Stimulated activated naive CD4-positive, alpha-beta T cell (primary cell): ENCODE results near the gene CNTNAP3B.
"Not testable (repeated sequence)": the region's sequence is repeated elsewhere in the genome, so short reads cannot be mapped to it uniquely, and the experiment has no call there.

Source experiments
- DNase-seq, 6 experiments: peaks; one replicate each; lab custom pipeline; 2025; lab: John Stamatoyannopoulos, UW

The CNTNAP3B gene

DNA sequence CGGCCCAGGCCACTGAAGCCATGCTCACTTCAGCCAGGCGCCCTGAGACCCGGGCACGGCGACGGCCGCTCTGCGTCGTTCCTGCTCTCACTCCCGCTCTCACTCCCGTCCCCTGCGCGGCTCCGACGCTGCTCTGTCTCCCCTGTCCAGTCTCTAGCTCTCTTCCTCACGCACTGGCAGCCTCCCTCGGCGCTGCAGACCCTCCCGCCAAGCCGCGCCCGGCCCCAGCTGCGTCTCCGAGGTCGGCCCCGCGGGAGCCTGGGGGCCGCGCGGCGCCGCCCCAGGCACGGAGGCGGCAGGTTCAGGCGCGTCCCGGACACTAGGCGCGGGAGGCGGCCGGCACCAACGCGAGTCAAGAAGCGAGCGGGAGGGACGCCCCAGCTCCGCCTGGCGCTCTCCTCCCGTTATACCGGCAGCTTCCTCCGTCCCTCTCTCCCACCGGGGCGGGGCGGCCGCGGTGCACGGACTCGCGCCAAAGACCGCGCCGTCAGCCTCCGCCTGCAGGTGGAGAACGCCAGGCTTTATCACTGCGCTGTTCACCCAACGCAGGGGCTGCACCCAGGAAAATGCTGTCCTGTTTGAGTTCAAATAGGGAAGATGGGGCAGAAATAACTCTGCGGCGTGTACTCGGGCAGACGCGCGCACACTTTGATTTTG, at the start of gene CNTNAP3B:
TSS of gene CNTNAP3B (minus strand) at position 354 of the 657 bp plus-strand sequence. CDS start at position 22, 332 bp downstream.
- not testable (repeated sequence) for DNase-seq

DNA sequence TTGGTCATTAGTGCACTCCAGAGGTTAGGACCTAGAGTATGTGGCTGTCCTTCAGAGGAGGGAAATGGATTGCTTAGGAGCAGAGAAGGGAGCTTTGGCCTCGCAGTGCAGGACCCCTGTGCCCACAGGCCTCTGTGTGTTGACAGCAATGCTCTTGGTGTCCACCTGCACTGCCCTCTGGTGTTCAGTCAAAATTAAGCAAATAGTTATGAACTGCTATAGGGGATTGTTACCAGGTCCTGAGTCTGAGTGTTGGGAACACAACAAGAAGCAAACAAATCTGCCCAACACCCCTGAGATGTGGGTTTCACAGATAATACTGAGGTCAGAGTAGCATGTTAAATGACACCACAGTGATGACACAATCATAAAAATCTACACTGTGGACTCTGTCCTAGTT, 31.1 kb upstream of the CNTNAP3B start:
- not testable (repeated sequence) for DNase-seq

DNA sequence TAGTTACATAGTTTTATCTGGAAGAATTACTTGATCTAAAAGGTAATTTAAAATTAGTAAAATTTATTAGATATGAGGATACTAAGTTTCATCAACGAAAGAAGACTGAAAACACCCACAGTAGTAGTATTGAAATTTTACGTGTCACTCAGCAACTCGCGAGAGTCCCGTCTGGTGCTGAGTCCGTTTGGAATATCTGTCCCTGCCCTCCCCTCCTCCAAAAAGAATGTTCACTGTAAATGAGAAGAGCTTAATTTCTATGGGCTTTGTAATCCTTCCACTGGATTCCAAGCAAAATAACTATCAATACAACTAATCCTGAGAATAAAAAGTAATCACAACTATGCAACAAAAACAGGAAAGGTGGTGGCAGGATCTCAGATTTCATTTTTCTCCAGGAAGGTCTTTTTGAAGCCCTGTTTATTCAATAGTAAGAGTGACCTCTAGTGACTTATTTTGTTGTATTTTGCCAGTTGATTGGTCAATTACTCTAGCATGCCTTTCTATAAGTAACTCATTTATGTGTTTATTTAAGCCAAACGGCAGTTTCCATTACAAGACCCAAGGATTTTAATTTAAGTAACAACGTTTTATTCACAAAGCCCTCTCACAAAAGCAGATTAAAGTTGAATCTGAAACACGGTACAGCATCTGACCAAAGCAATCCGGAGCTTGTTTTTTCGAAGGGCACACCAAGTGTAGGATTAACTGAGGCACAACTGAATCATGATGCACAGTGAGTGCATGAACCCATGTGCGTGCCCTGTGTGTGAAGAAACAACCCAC, 2.0 kb downstream of the CNTNAP3B start:
- DNase-seq = not testable (repeated sequence)

DNA sequence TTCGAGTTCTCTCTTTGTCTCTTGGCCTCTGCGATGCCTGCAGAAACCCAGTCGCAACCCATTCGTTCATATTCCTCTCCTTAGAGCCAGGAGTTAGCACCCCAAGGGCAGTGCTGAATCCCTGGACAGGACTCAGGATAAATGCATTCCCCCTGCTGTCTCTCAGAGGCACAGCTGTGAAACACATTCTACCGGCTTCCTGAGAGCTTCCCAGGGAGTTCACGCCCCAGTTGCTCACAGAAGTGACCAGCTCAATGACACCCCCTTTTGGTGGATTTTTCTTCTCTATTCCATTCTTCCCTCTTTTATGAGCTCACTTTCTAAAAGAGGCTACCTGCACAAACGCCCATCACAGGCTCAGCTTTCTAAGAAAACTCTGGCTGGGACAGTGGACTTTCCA, 8.2 kb downstream of the CNTNAP3B start:
- not testable (repeated sequence) for DNase-seq

DNA sequence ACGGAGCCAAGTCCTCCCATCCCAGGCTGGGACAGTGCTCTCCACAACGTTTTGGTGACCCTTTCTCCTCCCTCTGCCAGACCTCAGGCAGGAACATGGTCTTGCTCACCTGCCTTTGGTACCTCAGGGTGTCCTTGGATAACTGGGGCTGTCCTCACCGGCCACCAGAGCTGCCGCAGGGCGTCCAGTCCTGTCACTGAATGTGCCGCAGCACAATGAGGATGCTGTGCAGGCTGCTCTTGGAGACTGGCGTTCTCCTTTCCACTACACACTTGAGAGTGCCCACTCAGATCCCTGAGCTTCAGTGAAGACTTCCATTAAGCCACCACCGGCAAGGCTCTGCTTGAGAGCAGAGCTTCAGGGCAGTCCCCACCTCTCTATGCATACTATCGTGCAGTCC, 33.3 kb downstream of the CNTNAP3B start:
- not testable (repeated sequence) for DNase-seq

DNA sequence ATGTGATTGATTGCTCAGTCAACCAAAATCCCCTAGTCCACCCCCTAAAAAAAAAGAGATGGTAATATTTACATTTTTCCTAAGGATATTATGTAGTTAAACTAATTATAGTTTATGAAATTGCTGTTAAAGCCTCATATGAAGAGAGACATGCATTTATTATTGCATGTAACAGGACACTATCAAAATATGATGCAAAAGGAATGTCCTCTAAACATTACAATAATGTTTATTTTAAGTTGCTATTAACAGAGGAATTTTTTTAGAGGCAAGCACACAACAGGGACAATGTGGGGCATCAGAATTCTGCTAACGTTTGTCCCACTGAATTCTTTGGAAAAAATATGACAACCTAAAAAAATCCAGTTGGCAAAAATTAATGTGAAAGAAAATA, 44.7 kb downstream of the CNTNAP3B start:
- DNase-seq = not testable (repeated sequence)

DNA sequence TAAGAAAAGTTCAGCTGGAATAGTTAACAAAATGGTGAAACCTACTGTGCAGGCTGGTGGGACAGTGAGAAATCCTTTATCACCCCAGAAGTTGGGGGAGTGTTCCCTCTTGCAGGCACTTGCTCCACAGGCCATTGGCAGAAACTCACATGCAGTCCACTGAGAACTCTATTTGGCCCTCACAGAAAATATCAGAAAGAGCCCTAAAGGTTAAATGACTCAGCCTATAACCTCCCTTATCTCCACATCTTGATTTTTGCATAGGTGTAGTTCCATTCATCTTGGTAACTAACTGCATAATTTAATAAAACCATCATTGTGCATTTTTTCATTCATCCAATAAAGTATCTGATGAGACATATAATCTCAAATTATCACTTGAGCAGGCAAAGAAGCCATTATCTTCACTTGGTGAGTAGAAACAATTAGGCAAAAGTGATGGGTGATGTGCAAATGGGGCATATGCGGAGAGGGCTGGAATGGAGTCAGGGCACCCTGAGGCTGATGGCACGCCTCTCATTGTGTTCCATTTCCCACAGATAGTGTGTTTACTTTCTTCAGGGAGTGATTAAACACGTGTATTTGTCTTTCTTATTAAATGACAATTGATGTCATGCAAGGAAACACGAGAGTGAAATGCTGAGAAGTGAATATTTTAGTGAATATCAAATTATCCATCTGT, 45.2 kb downstream of the CNTNAP3B start:
- not testable (repeated sequence) for DNase-seq

DNA sequence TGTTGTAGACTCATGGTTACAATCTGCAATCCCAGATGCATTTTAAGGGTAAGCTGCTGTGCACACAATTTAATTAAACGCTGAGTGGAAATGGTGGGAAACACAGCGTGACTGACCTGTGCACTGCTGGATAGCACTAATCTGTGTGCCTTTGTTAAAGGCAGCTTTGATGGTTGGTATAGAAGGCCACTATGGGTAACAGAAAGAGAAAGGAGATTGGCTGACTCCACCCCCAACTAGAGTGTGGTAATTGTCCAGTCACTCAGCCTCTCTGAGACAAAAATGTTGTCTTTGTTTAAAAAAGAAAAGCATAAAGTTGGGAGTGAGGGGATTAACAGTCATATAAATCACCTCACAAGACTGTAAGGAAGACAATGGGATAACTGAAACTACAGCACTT, 48.9 kb downstream of the CNTNAP3B start:
- DNase-seq = not testable (repeated sequence)

DNA sequence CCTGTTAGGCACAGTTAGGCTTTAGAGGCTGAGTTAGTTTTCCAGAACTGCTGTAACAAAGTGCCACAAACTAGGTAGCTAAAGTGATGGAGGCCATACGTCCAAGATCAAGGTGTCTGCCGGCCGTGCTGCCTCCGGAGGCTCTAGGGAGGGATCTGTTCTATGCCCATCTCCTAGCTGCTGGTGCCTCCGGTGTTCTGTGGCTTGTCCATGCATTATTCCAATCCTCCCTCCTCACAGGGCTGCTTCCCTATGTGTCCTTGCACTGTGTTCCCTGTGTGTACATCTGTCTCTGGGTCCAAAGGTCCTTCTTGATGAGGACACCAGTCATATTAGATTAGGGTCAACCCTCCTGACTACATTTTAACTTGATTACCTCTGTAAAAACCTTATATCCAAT, 54.4 kb downstream of the CNTNAP3B start:
- not testable (repeated sequence) for DNase-seq

DNA sequence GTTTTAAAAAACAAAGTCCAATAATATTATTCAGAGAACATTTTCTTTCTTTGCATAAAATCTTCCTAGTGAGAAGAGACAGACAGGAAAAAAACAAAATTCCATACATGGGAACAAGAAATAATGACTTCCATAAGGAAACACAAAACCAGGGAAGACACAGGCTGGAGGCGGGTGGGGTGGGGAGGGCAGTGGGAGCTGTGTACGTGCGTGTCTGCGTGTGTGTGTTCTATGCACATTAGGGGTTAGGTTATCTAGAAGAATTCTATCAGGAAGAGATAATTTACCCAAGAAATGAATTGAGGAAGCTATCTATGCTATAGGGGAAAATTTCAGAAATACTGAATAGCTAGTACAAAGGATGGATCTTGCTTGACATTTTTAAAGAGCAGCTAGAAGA, 58.2 kb downstream of the CNTNAP3B start:
- DNase-seq = not testable (repeated sequence)

DNA sequence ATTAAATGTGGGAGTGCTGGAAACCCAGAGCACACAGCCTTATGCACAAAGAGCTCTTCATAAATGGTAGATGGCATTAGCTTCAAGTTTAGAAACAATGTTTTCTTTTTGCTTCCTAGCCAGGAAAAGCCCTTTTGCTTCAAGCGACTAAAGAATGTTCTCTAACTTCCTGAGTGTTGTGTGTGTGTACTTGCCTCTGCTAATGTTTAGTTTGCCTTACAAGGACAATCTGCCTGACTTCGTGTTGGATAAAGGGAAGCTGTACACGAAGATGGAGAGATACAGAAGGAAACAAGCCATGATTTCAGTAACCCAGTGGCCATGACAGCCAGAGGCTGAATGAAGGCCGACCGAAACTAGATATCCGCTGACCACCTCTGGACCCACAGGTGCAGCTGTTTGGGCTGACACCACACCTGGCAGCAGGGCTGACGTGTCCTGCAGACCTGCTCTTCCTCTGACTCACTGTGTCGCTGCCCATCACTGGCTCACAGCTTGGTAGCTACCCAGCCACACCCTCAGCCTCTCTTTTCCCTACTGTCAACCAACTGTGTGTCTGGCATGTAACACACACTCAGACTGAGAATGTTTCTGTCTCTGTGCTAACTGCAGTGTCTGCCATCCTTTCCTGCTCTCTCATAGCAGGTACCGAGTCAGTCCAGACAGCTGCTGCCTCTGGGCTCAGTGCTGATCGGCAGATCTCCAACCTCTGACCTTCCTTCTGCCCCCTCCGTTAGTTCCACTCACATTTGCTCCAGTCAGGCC, 59.0 kb downstream of the CNTNAP3B start:
- DNase-seq = not testable (repeated sequence)

DNA sequence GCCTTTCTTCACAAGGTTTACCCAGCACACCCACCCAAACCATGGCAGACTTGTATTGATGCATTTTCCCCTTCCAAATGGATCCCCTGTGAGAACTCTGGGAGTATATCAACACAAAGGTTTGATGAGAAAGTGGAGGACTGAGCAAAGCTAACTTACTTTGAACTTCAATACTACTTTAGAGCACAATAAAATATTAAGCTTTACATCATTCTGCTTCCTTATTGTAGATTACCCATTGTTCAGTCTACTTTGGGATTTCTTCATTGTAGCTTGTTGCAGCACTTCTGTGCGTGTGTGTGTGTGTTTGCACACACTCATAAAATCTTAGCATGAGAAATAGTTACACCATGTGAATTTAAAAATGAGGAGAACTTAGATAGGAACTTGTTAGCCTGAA, 75.4 kb downstream of the CNTNAP3B start:
- not testable (repeated sequence) for DNase-seq

DNA sequence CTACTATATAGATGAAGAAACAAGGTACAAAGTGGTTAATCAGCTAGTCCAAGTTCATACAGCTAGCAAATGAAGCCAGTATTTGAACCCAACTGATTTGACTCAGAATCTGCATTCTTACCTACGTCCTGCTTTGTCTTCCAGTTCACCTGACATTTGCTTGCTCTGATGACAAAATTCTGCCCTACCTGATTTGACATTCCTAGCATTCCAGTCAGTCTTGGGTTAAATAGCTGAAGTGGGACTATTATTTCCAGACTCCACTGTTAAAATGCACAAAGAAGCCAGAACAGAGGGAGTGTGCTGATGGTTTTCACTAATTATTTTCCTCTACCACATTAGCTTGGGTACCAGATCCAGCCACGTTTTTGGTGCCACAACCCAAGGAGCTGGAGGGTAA, 78.5 kb downstream of the CNTNAP3B start:
- not testable (repeated sequence) for DNase-seq

DNA sequence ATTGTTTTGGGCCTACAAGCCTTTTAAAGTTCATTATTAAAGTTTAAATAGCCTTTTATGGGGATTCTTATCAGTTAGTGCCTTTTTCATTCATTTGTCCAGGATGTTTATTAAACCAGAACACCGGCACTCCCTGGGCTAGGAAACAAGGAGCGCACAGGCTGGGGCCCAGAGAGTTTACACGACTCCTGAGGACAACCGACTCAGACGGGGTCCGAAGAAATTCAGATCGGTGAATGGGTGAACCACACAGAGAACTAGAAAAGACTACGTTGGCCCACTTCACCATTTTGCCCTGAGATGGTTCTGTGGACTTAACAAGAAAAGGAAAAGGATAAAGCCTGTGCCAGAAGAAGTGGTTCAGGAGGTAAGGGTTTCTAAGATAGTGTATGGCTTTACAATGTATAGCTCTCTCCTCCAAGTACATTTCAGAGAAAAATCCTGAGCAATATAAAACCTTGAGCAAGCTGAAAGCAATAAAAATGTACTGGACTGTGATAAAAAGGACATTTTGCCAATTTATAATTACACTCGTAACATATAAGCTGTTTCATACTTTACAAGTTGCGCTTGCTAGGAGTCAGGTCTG, 84.7 kb downstream of the CNTNAP3B start:
- DNase-seq = not testable (repeated sequence)

DNA sequence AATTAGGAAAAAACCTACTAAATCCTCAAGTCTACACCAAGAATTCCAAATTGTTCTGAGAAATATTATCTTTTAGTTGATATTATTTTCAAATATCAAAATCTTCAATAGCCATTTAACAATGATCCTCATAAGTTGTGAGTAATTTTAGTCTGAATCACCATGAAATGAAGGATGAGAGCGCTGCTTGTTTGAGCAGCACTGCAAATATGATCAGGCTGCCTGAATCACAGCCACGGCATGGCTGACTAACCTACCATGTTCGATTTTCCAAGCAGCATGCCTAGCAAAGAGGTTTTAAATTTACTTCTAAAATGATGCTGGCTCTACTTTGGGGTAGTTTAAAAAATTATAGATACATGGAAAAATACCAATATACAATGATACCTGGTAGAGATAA, 95.7 kb downstream of the CNTNAP3B start:
- DNase-seq = not testable (repeated sequence)

DNA sequence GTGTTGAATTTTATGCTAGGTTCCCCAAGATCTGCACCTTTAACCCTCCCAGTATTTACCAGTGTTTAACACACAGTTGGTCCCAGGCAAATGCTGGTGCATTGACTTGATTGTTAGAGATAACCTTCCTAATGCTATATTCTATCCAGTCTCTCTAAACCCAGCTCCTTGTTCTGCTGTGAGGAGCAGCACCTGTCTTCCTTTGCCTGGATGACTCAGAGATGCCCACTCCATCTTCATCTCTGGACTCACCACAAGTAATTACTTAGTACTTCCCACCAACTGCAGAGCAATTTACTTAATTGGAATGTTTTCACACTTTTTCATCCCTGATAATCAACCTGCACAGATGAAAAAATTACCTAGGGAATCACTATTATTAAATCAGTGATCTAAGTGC, 108.6 kb downstream of the CNTNAP3B start:
- DNase-seq = not testable (repeated sequence)

DNA sequence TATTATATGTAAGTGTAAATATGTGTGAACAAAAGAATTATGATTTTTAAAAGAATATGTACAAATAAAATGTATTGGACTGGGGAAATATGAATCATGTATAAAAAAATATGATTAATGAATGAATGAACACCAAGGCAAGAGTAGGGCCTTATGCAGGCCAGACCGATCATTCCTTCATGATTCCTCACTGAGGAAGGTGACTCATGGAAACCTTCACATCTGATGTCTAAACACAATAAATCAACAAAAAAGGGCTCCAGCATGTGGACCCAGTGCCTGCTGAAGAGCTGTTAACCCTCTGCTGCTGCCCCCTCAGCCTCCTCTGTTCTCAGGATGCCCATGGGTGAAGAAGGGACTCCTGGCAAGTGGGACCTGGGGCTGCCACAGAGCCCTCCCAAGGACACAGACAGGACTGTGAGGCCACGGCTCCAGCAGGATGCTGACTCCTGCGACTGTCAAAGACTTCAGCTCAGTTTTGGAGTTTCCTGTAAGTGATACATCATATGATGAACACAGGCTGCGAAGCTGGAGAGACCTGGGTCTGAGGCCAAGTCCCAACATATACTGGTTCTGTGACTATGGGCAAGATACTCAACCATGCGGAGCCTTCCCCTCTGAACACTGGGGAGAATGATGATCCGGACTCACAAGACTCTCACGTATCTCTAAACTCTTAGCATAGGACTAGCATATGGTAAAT, 110.9 kb downstream of the CNTNAP3B start:
- DNase-seq = not testable (repeated sequence)

DNA sequence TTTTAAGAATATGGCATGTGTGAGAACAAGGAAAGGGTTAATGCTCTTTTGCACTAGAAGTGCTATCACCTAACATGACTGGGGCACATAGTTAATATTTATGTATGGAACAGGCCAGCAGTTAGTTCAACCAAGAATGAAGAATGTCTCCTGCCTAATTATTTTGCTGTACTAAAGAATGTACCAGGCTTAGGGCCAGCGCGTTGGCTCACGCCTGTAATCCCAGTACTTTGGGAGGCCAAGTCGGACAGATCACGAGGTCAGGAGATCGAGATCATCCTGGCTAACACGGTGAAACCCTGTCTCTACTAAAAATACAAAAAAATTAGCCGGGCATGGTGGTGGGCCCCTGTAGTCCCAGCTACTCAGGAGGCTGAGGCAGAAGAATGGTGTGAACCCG, 114.9 kb downstream of the CNTNAP3B start:
- not testable (repeated sequence) for DNase-seq

DNA sequence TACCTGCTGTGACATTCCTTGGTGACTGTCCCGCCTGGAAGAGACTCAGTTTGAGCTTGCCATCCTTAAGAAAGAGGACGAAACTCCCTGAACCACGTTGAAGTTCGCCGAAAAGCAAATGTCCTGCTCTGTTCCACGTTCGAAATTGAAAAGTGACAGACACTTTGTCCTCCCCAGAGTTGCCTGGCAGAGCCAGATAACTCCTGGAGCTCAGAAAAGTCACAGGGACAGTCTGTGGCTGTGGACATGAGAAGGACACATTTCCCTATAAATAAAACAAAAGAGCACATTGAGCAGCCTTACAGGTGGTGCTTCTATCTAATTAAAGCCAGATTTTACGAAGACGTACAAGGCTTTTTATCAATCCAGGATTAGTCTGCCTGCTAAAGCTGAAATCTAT, 137.6 kb downstream of the CNTNAP3B start:
- not testable (repeated sequence) for DNase-seq

DNA sequence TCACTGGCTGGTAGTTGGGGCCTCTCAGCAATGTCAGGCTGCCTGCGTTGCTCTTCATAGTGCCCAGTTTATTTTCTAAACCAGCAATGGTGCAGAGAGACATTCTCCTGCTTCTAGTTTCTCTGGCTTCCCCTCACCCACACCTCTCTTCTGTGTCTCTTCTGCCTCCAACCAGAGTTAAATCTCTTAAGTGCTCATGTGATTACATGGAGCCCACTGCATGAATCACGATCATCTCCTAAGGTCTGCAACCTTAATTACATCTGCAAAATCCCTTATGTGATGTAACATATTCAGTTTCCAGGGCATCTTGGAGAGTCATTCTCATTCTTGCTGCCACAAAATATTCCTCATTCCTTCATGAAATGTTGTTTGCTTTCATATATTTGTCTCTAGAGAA, 149.0 kb downstream of the CNTNAP3B start:
- DNase-seq = not testable (repeated sequence)
